ENCODE results near the gene IRF2. TPM values are rescaled to one million over a fixed set of nuclear protein-coding genes. Genes with fewer than 3 reads are reported as not detected.

IRF2 gene
- total and polyA plus RNA-seq, 2 of the 8 experiments (the other 6 are each of a cell fraction or from before 2014, with no cell fraction given), result 13.8 to 17.0 TPM

- H3K79me2 ChIP-seq (ENCODE audit: control insufficient read depth in 1 of 2, insufficient read depth in 2 of 2, low read length in 2 of 2), result peaks cover 0 to 42% of the 10 kb centered on the region in 2 experiments; a peak in 3 of 4 replicates
- peak overlapping the region; percentile 56 for H2AK5ac ChIP-seq (ENCODE audit: low read depth, low read length)
- H3K4ac ChIP-seq (replicated peaks; ENCODE audit: insufficient read length, low read depth, low read length), result no peak overlapping the region
- no peak overlapping the region for H3K27ac ChIP-seq (ENCODE audit: low read depth, low read length)
- no peak overlapping the region for H3K56ac ChIP-seq (replicated peaks; ENCODE audit: insufficient read length, low read depth, low read length)
- no peaks in the 10 kb centered on the region for H3K36me3 ChIP-seq (ENCODE audit: control insufficient read depth in 2 of 4, insufficient read depth in 4 of 4, low read length in 3 of 4)
- H3K4me2 ChIP-seq (ENCODE audit: insufficient read depth in 1 of 2, low read depth in 2 of 2, low read length in 2 of 2), result peak overlapping the region; percentile 80 to 82
- peak overlapping the region; percentile 96 for H2BK12ac ChIP-seq (ENCODE audit: low read depth, low read length)
- H3K27me3 ChIP-seq (replicated peaks in 1 of 4; ENCODE audit: control insufficient read depth in 3 of 4, extremely low read depth in 1 of 4, insufficient read depth in 3 of 4, low read length in 3 of 4), result no peaks in the 10 kb centered on the region
- H3K4me3 ChIP-seq (ENCODE audit: extremely low read depth in 1 of 4, insufficient read depth in 2 of 4, low read depth in 3 of 4, low read length in 4 of 4), result peak overlapping the region; percentile 65 to 93 (median 80)
- peak overlapping the region; percentile 58 for H4K91ac ChIP-seq (replicated peaks; ENCODE audit: insufficient read length, low read length)
- peaks cover 19% of the 10 kb centered on the region for H3K23me2 ChIP-seq (ENCODE audit: low read depth, low read length)
- peaks cover 2 to 8% (median 3%) of the 10 kb centered on the region in 4 experiments; a peak in 6 of 7 replicates for H3K4me1 ChIP-seq (replicated peaks in 1 of 4; ENCODE audit: control insufficient read depth in 3 of 4, insufficient read depth in 4 of 4, low read length in 3 of 4)
- WGBS, 2 experiments (ENCODE audit: extremely low coverage in 1 of 2, insufficient coverage in 1 of 2, insufficient read length in 1 of 2, insufficient replicate concordance in 2 of 2, low coverage in 1 of 2, low lambda C conversion rate in 2 of 2, missing lambda C conversion rate in 1 of 2), result 4% methylated on average over 17 of the region's 17 CpGs; no CpG with 5 or more reads in 1 of the 2 experiments
- FAIRE-seq (no peak), DNase-seq (ENCODE audit: low read depth in 1 of 2, low spot score in 2 of 2) (no peak)
- H2AFZ ChIP-seq (ENCODE audit: low read length), result peak overlapping the region; percentile 25; the same call in 1 of the 2 replicates
- H3K9ac ChIP-seq (replicated peaks in 1 of 4; ENCODE audit: extremely low read depth in 1 of 4, low read depth in 3 of 4, low read length in 3 of 4), result peak overlapping the region; percentile 50 to 69 (median 52)
- peak overlapping the region; percentile 91; the same call in 1 of the 2 replicates for H3K18ac ChIP-seq (ENCODE audit: extremely low read depth, low read length)
- no peaks in the 10 kb centered on the region for H3K79me1 ChIP-seq (ENCODE audit: low read depth, low read length)
- H2BK15ac ChIP-seq (ENCODE audit: low read length), result peak overlapping the region; percentile 78; the same call in 1 of the 2 replicates
- no peaks in the 10 kb centered on the region for H3K9me3 ChIP-seq (ENCODE audit: insufficient read depth in 2 of 2, low read depth in 1 of 2, low read length in 1 of 2)
- peak overlapping the region; percentile 8 for H4K5ac ChIP-seq (ENCODE audit: insufficient read length, low read depth, low read length)
- no peak overlapping the region for H2BK20ac ChIP-seq (ENCODE audit: low read length)
- CTCF ChIA-PET (ENCODE audit: partially characterized antibody), result interaction anchor here (1.7 kb wide), 1 partner anchor 76 kb away, joined by 4 read pairs; no protein-coding TSS in a partner anchor
- POLR2A ChIA-PET (ENCODE audit: partially characterized antibody), result interaction anchor here (0.9 to 1.5 kb wide), 4 partner anchors 9 to 212 kb away, joined by 3 to 5 read pairs (median 4); no protein-coding TSS in a partner anchor
- peak overlapping the region; percentile 41 for H4K8ac ChIP-seq (ENCODE audit: extremely low read depth, insufficient read depth, low read length)
- peak overlapping the region; percentile 7 for H2BK120ac ChIP-seq (replicated peaks; ENCODE audit: low read depth, low read length)
- no peak overlapping the region for H3K23ac ChIP-seq (ENCODE audit: insufficient read length)
- no peak overlapping the region for H3K14ac ChIP-seq (ENCODE audit: insufficient read length)
- H4K20me1 ChIP-seq (replicated peaks in 1 of 2; ENCODE audit: control insufficient read depth in 1 of 2, insufficient read depth in 2 of 2, low read length in 2 of 2), result peaks cover 0 to 8% of the 10 kb centered on the region in 2 experiments
- H2BK5ac ChIP-seq (ENCODE audit: low read depth, low read length), result peak overlapping the region; percentile 92
- TF ChIP-seq KDM4A (IDR thresholded peaks at IDR 0.05; ENCODE audit: low read depth, low read length, severe bottlenecking), result peak; percentile 47
- no peak for TF ChIP-seq E2F6 (IDR thresholded peaks at IDR 0.05)
- no peak for TF ChIP-seq EZH2 (IDR thresholded peaks at IDR 0.05; ENCODE audit: low read depth, low read length, severe bottlenecking)
- TF ChIP-seq RBBP5 (IDR thresholded peaks at IDR 0.05; ENCODE audit: borderline replicate concordance, low read depth, low read length), result no peak
- no peak for TF ChIP-seq GTF2F1 (IDR thresholded peaks at IDR 0.05; ENCODE audit: borderline replicate concordance, low read depth, low read length)
- no peak for TF ChIP-seq RNF2 (IDR thresholded peaks at IDR 0.05; ENCODE audit: borderline replicate concordance, low read depth, low read length, missing control alignments, poor library complexity, severe bottlenecking)
- TF ChIP-seq CHD1 (IDR thresholded peaks at IDR 0.05; ENCODE audit: low read depth, low read length), result no peak
- no peak for TF ChIP-seq SIN3A (conservative IDR thresholded peaks at IDR 0.05 in 1 of 2, IDR thresholded peaks at IDR 0.05 in 1 of 2; ENCODE audit: low read depth in 1 of 2, low read length in 2 of 2)
- peak; percentile 61 for TF ChIP-seq SAP30 (IDR thresholded peaks at IDR 0.05; ENCODE audit: insufficient read depth, insufficient replicate concordance, low read length)
- no peak for TF ChIP-seq SIRT6 (IDR thresholded peaks at IDR 0.05; ENCODE audit: low read length)
- TF ChIP-seq SRF (IDR thresholded peaks at IDR 0.05; ENCODE audit: low read depth, low read length), result no peak
- TF ChIP-seq MAFK (IDR thresholded peaks at IDR 0.05; ENCODE audit: low read depth, low read length), result no peak
These were observed 729 bp upstream of the IRF2 start for GRCh38 chr4:184475096-184475461.
